Measurements from ENCODE around the gene TBC1D5. TPM values are rescaled to one million over a fixed set of nuclear protein-coding genes. Genes with fewer than 3 reads are reported as not detected.

Gene TBC1D5
- total RNA-seq, 1 donor from 2014 or later, result 67.1 TPM

DNA sequence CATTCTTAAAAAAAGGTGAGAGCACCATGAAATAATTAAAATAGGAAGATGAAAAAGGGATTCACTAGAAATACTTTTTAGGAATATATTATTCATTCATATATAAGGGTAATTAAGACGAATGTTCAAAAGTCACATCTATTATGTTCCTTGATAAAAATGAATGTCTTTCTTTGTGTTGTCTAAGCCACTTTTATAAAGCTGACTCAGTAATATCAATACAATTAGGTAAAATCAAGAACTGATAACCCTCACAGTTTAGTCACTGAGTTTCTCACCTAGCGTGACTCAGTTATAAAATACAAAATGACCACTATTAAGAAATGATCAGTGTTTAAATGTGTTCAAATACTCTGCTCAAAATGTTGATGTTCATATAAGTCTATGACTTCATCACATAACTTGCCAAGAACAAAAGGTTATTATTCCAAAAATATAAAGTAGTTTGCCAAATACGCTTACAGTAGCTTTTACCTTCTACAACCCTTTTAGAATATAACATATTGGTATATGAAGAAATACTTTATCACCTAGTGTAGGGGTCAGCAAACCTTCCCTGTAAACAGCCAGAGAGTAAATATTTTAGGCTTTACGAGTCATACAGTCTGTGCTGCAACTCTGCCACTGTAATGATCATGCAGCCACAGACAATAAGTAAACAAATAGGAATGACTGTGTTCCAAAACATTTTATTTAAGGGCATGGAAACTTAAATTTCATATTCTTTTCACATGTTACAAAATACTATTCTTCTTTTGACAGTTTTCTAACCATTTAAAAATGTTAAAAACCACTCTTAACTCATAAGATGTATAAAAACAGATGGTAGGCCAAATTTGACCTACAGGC is 369.8 kb downstream of the TBC1D5 start:
- FAIRE-seq (no peak), DNase-seq (ENCODE audit: low read depth) (peak; percentile 67)
- no peaks in the 10 kb centered on the region for H3K27me3 ChIP-seq (ENCODE audit: control insufficient read depth, insufficient read depth, low read length)
- TF ChIP-seq, protein P1, sequence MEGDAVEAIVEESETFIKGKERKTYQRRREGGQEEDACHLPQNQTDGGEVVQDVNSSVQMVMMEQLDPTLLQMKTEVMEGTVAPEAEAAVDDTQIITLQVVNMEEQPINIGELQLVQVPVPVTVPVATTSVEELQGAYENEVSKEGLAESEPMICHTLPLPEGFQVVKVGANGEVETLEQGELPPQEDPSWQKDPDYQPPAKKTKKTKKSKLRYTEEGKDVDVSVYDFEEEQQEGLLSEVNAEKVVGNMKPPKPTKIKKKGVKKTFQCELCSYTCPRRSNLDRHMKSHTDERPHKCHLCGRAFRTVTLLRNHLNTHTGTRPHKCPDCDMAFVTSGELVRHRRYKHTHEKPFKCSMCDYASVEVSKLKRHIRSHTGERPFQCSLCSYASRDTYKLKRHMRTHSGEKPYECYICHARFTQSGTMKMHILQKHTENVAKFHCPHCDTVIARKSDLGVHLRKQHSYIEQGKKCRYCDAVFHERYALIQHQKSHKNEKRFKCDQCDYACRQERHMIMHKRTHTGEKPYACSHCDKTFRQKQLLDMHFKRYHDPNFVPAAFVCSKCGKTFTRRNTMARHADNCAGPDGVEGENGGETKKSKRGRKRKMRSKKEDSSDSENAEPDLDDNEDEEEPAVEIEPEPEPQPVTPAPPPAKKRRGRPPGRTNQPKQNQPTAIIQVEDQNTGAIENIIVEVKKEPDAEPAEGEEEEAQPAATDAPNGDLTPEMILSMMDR (IDR thresholded peaks at IDR 0.05; ENCODE audit: insufficient read depth, low read length, severe bottlenecking), result no peak
- no peak overlapping the region for H3K4me3 ChIP-seq (ENCODE audit: low read depth, low read length)
- no peaks in the 10 kb centered on the region for H3K36me3 ChIP-seq (ENCODE audit: control insufficient read depth, insufficient read depth, low read length)

GRCh38 chr3:17369973-17370372 is 372.5 kb downstream of the TBC1D5 start:
- Histone ChIP-seq H3K27me3 (ENCODE audit: control insufficient read depth, insufficient read depth, low read length) (no peaks in the 10 kb centered on the region), H3K36me3 (ENCODE audit: control insufficient read depth, insufficient read depth, low read length) (no peaks in the 10 kb centered on the region), H3K4me3 (ENCODE audit: low read depth, low read length) (no peak overlapping the region)
- DNase-seq (ENCODE audit: low read depth) (no peak), FAIRE-seq (no peak)
- TF ChIP-seq, protein P1 (IDR thresholded peaks at IDR 0.05; ENCODE audit: insufficient read depth, low read length, severe bottlenecking), result no peak

GRCh38 chr3:17367171-17367570 is 375.3 kb downstream of the TBC1D5 start:
- no peaks in the 10 kb centered on the region for H3K36me3 ChIP-seq (ENCODE audit: control insufficient read depth, insufficient read depth, low read length)
- no peak for FAIRE-seq
- no peak for DNase-seq (ENCODE audit: low read depth)
- no peaks in the 10 kb centered on the region for H3K27me3 ChIP-seq (ENCODE audit: control insufficient read depth, insufficient read depth, low read length)
- H3K4me3 ChIP-seq (ENCODE audit: low read depth, low read length), result no peak overlapping the region
- TF ChIP-seq, protein P1 (IDR thresholded peaks at IDR 0.05; ENCODE audit: insufficient read depth, low read length, severe bottlenecking), result no peak

GRCh38 chr3:17360991-17361390 is 381.4 kb downstream of the TBC1D5 start:
- Histone ChIP-seq H3K27me3 (ENCODE audit: control insufficient read depth, insufficient read depth, low read length) (no peaks in the 10 kb centered on the region), H3K4me3 (ENCODE audit: low read depth, low read length) (no peak overlapping the region), H3K36me3 (ENCODE audit: control insufficient read depth, insufficient read depth, low read length) (no peaks in the 10 kb centered on the region)
- DNase-seq (ENCODE audit: low read depth) (no peak), FAIRE-seq (no peak)
- TF ChIP-seq, protein P1 (IDR thresholded peaks at IDR 0.05; ENCODE audit: insufficient read depth, low read length, severe bottlenecking), result no peak

- DNase-seq (ENCODE audit: low read depth), result no peak
- FAIRE-seq, result no peak
- H3K4me3 ChIP-seq (ENCODE audit: low read depth, low read length), result no peak overlapping the region
- H3K27me3 ChIP-seq (ENCODE audit: control insufficient read depth, insufficient read depth, low read length), result no peaks in the 10 kb centered on the region
- TF ChIP-seq, protein P1 (IDR thresholded peaks at IDR 0.05; ENCODE audit: insufficient read depth, low read length, severe bottlenecking), result no peak
- no peaks in the 10 kb centered on the region for H3K36me3 ChIP-seq (ENCODE audit: control insufficient read depth, insufficient read depth, low read length)
Observed at GRCh38 chr3:17359911-17360310, 382.5 kb downstream of the TBC1D5 start.

Data from bronchial epithelial cell (primary cell).